AG09319 (cell line): ENCODE results near the gene CADM1.

Source experiments
- DNase-seq: peaks from one replicate; pipeline ENCODE4 v3.0.0-alpha.2; 2010; ENCODE audit warnings: low read depth; ENCODE audit errors: extremely low read depth
- CTCF ChIP-seq: IDR thresholded peaks from 2 replicates; pipeline ENCODE4 v1.5.1; 2011; ENCODE audit warnings: low read depth, mild to moderate bottlenecking, inconsistent platforms, low read length, moderate library complexity

CADM1 gene

GRCh38 chr11:115321605-115322289, 182.5 kb downstream of the CADM1 start:
- TF ChIP-seq CTCF = no peak
- no peak for DNase-seq

GRCh38 chr11:115317277-115318185, 186.7 kb downstream of the CADM1 start:
- DNase-seq = no peak
- TF ChIP-seq CTCF = no peak

GRCh38 chr11:115316696-115317095, 187.5 kb downstream of the CADM1 start:
- DNase-seq = no peak
- no peak for TF ChIP-seq CTCF

- no peak for DNase-seq
- no peak for TF ChIP-seq CTCF
Observed at GRCh38 chr11:115314330-115314920, 189.8 kb downstream of the CADM1 start.

GRCh38 chr11:115313224-115313838, 190.9 kb downstream of the CADM1 start:
- no peak for TF ChIP-seq CTCF
- no peak for DNase-seq

GRCh38 chr11:115311949-115312348, 192.3 kb downstream of the CADM1 start:
- DNase-seq = no peak
- TF ChIP-seq CTCF = no peak
